Upper lobe of left lung (tissue), 4 donors: Measurements from ENCODE around the gene CEBPA.

Experiments
- CTCF ChIP-seq, 6 experiments: fragments of 450-650 bp in 4 of 6; fragments of 200-600 bp in 2 of 6; sonication (generic) in 2 of 6; IDR thresholded peaks; one replicate each; pipeline ENCODE4 v1.5.1; 2016 to 2019; ENCODE audit warnings: antibody characterized with exemption in 6 of 6
- EP300 ChIP-seq, 4 donors: sonication (generic); formaldehyde crosslinking; IDR thresholded peaks; one replicate each; pipeline ENCODE4 v1.5.1; 2017; ENCODE audit warnings: antibody characterized with exemption in 4 of 4, control low read depth in 2 of 4
- POLR2A ChIP-seq, 4 donors: fragments of 450-650 bp; IDR thresholded peaks; one replicate each; pipeline ENCODE4 v1.5.1; 2016 to 2017; ENCODE audit warnings: antibody characterized with exemption in 4 of 4, mild to moderate bottlenecking in 2 of 4
- POLR2AphosphoS5 ChIP-seq, 2 donors: sonication (generic); formaldehyde crosslinking; IDR thresholded peaks; one replicate each; pipeline ENCODE4 v1.5.1; 2017; ENCODE audit warnings: antibody characterized with exemption in 2 of 2

- TF ChIP-seq CTCF (IDR thresholded peaks at IDR 0.05) = no peak
- no peak for TF ChIP-seq POLR2AphosphoS5 (IDR thresholded peaks at IDR 0.05)
- no peak for TF ChIP-seq EP300 (IDR thresholded peaks at IDR 0.05)
- no peak for TF ChIP-seq POLR2A (IDR thresholded peaks at IDR 0.05)
Observed at GRCh38 chr19:33335446-33335845, 33.1 kb upstream of the CEBPA start.
